Activated CD4-positive, alpha-beta T cell treated with anti-CD3 and anti-CD28 coated beads, Interleukin-2, Interleukin-6, amounts not matched to agents 100 ng/mL and 50 ng/mL, durations not matched to agents 16 hours and 8 hours (primary cell): Measurements from ENCODE around the gene TUBD1.
"Not testable (repeated sequence)": the region's sequence is repeated elsewhere in the genome, so short reads cannot be mapped to it uniquely, and the experiment has no call there.

Experiments used
- DNase-seq: peaks from one replicate; pipeline ENCODE4 v3.0.0-alpha.2; 2020

Gene TUBD1

DNA sequence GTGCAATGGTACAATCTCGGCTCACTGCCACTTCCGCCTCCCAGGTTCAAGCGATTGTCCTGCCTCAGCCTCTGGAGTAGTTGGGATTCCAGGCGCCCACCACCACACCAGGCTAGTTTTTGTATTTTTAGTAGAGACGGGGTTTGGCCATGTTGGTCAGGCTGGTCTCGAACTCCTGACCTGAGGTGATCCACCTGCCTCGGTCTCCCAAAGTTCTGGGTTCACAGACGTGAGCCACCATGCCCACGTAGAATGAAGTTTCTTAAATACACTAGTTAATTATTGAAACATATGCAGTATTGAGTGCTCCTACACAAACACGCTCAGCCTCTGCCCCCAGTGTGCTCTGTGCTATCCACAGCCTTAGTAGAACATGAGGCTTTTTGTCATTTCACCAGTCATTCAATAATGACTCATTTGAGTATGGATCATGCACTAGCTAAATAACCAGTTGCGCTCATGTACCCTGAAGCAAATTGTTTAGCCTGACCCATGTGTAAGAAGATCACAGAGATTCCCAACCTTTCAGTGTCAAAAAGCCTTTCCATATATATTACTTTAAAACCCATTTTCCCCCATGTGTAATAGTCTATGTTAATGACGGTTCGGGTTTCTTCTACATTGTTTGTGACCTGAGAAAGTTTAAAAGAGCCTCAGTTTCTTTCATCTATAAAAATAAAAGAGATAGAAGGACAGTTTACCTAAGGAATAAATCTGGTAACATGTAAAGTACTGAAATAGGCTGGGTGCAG lies 49.7 kb downstream of the TUBD1 start:
- peak; percentile 89 for DNase-seq

DNA sequence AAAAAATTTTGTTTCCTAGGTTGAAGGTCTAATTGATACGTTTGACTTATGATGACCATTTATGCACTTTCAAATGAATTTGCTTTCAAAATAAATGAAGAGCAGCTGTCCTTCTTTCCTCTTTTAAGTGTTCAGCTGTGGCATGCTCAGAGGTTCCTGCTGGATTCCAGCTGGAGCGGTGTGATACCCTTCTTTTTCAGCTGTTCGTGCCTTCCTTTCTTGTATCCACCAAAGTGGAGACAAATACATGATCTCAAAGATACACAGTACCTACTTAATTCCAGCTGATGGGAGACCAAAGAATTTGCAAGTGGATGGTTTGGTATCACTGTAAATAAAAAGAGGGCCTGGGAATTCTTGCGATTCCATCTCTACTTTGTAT lies 50.9 kb downstream of the TUBD1 start:
- not testable (repeated sequence) for DNase-seq

DNA sequence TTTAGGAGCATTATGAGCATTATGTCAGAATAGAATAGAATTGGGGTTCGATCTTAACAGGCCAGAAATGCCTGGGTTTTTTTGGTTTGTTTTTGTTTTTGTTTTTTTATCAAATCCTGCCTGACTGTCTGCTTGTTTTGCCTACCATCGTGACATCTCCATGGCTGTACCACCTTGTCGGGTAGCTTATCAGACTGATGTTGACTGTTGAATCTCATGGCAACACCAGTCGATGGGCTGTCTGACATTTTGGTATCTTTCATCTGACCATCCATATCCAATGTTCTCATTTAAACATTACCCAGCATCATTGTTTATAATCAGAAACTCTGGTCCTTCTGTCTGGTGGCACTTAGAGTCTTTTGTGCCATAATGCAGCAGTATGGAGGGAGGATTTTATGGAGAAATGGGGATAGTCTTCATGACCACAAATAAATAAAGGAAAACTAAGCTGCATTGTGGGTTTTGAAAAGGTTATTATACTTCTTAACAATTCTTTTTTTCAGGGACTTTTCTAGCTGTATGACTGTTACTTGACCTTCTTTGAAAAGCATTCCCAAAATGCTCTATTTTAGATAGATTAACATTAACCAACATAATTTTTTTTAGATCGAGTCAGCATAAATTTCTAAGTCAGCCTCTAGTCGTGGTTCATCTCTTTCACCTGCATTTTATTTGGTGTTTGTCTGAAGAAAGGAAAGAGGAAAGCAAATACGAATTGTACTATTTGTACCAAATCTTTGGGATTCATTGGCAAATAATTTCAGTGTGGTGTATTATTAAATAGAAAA lies 51.5 kb downstream of the TUBD1 start:
- peak; percentile 65 for DNase-seq

DNA sequence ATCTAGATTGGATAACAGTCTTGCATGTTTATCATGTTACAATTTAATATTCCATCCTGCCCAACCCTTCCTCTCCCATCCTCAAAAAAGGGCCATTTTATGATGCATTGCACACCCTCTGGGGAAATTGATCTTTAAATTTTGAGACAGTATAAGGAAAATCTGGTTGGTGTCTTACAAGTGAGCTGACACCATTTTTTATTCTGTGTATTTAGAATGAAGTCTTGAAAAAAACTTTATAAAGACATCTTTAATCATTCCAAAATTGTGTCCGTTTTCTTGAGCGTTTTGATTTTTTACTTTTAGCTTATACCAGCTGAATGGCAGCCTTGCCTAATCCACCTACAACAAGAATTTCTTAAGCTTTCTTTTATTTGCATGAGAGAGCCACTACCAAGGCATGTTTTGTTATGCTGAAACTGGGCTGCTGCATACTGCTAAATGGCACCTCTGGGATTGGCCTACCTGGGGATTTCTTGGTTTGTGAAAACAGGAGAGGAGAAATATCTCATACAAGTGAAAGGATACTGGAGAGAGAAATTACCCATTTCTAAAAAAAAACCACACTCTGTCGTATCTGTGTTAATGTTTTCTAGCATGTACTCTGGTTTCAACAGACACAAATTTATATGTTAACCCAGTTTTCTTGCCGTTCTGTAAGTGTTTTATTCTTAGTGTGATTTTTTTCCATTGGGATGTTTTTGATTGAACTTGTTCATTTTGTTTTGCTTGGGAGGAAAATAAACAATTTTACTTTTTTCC lies 52.2 kb downstream of the TUBD1 start:
- DNase-seq = peak; percentile 69

DNA sequence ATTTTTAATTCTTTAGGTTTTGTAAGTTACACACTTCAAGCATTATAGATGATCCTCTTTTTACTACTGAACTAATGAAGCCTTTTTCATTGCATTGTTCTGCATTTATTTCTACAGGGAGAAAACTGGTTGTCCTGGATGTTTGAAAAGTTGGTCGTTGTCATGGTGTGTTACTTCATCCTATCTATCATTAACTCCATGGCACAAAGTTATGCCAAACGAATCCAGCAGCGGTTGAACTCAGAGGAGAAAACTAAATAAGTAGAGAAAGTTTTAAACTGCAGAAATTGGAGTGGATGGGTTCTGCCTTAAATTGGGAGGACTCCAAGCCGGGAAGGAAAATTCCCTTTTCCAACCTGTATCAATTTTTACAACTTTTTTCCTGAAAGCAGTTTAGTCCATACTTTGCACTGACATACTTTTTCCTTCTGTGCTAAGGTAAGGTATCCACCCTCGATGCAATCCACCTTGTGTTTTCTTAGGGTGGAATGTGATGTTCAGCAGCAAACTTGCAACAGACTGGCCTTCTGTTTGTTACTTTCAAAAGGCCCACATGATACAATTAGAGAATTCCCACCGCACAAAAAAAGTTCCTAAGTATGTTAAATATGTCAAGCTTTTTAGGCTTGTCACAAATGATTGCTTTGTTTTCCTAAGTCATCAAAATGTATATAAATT lies 53.0 kb downstream of the TUBD1 start:
- peak; percentile 49 for DNase-seq

DNA sequence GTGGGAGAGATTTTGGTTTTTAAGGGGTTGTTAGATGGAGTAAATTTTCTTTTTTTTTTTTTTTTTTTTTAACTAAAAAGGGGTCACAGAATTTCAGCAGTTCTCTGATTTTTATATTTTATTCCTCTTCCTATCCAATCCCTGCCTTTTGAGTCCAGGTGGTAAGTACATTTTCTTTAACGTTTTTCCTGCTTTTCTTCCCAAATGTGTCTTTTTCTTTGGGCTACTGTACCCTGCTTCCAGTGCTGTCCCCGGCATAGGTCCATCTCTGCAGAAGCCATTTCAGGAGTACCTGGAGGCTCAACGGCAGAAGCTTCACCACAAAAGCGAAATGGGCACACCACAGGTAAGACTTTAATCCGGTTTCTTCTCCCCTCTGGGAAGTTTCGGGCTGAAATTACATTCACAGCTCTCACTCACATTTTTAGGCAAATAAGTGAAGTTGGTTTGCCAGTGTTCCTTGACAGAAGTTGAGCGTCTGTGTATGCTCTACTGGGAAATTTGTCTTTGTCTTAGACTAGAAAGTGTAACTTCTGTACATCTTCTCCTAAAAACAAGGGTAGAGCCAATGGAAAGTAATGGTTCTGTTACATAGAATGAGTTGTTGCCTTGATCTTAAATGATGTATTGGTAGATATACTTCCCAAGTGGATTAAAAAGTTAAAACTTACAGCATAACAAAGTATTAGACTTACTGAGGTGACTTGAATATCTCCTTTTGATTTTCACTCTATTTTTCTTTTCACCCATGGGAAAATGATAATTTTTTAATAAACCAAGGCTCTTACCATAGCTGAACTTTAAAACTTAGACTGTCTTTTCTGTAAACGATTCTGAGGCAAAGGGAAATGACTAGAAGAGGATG lies 54.5 kb downstream of the TUBD1 start:
- DNase-seq = peak; percentile 74

DNA sequence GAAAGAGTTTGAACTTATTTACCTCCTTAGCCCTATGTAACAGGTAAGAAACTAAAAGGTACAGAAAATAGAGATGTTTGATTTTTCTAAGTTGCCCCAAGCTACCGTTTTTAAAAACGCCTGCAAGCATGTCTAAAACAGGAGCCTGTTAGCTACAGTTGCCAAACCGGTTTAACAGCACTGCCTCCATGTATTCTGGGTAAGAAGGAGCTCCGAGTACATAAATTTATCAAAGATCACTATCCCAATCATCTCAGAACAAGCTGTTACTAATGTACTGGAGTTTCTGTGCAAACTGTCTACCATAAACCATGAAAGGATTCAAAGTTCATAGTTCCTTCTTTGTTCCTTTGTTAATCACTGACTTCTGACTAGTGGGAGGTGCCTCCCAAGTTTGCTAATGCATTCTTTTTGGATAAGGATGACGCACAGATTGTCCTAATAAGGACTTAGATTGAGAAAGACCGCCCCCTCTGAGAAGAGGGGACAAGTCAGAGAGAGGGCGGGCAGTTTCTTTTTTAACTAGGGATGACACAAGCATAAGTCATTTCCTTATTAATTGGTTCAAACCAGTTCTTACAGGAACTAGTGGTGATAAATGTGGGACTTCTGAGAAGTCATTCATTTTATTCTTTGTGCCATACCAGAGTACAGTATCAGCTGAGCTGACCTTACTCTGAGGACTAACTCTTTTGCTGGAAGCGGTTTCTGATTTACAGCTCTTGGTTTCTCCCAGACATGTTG lies 55.3 kb downstream of the TUBD1 start:
- DNase-seq = peak; percentile 96

DNA sequence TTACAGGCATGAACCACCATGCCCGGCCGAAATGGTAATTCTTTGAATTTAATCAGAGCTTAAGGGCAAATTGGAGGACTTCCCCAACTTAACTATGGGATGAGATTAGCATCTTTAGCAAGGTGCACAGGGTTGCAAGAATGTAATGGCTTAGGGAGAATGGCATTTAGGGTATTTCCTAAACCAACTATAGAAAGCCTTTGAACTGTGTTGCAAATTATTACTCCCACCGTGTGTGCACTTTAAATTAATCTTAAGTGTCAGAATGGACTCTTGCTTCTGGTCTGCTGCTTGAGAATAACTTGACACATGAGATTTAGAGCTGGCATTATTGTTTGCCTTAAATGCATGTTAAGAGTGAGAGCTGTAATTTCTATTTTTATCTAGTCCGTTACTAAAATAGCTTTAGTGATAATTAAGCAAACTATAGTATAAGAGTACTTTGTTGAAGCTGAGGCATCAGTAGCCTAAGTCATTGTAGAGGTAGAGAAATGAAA lies 59.8 kb downstream of the TUBD1 start:
- peak; percentile 53 for DNase-seq

DNA sequence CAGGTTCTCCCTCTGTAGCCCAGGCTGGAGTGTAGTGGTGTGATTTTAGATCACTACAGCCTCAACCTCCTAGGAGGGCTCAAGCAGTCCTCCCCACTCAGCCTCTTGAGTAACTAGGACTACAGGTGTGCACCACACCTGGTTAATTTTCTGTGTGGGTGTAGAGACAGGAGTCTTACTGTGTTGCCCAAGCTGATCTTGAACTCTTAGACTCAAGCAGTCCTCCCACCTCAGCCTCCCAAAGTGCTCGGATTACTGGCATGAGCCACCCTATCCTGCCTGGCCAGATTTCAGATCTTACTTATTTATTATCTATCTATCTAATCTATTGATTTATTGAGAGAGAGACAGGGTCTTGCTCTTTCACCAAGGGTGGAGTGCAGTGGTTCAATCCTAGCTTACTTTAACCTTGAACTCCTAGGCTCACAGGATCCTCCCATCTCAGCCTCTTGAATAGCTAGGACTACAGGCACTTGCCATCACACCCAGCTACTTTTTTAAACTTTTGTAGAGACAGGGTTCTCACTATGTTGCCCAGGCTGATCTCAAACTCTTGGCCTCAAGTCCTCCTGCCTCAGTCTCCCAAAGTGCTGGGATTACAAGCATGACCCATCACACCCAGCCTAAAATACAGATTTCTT lies 61.8 kb downstream of the TUBD1 start:
- DNase-seq = peak; percentile 54

DNA sequence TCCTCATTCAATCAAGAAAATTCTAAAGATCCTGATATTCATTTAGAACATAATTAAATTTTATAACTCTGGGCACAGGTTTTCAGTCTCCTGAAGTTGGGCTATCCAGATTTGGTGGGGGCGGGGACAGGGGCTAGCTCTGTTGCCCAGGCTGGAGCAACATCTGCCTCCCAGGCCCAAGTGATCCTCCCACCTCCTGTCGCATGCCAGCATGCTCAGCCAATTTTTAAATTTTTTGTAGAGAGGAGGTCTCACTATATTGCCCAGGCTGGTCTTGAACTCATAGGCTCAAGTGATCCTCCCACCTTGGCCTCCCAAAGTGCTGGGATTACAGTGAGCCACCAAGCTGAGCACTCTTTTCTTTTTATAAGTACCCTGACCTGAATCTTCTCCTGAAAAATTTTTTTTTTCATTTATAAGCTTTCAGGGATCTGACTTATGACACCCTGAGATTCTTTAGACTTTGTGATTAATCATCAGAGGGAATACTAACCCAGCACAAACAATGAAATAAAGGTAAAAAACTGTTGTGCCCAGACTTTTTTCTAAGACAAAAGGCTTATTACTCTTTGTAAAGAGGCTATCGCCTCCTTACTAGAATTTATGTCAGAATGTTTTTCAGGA lies 62.6 kb downstream of the TUBD1 start:
- peak; percentile 83 for DNase-seq

DNA sequence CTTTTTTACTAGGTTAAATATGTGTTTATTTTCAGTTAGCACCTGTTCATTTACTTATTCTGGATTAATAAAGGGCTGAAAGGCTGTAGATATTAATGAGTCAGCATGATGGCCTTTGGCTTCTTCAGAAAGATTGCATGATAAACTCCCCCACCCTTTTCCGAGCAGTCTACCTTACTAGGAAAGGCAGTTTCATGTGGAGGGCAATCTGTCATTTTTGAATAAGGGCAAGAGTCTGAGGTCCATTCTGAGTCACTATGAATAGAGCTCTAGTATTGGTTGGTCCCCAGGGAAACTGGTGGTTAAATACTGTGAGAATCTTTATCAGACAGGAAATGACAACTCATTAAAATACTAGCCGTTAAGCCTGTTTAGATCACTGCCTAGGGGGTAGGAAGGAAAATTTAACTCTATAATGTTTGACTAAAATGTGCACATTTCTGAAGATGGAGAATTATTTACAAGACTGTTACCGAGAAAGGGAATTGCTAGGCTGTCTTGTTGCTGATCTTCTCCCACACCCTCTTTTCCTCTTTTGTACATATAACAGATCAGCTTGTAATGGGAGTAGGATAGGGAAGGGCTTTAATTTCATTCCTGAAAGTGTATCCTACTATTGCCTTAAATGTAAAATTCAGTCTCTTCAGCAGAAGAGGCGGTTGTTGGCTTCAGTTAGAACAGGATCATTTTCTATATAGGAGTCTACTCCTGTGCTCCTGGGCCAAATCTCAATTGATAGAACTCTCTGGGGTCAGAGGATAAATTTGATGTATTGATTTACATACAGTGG lies 63.3 kb downstream of the TUBD1 start:
- DNase-seq = peak; percentile 96

DNA sequence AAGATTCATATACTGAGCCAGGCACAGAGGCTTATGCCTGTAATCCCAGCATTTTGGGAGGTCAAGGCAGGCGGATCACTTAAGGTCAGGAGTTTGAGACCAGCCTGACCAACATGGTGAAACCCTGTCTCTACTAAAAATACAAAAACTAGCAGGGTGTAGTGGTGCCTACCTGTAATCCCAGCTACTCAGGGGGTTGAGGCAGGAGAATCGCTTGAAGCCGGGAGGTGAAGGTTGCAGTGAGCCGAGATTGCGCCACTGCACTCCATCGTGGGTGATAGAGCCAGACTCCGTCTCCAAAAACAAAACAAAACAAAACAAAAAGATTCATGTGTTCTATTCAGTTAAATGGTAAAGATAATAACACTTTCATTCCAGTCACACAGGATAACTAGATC lies 63.9 kb downstream of the TUBD1 start:
- DNase-seq = peak; percentile 68

DNA sequence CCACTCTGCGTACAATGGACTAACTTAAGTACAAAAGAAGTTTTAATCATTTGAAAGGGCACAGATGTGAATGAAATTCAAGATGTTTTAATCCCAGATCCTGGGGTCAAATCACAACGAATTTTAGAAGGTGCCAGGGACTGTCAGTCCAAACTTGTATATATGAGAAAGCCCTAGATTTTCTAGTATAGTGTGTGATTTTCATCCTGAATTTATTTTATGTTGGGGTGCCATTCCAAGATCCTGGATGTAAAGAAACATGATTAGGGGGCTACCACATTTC lies 64.3 kb downstream of the TUBD1 start:
- no peak for DNase-seq

DNA sequence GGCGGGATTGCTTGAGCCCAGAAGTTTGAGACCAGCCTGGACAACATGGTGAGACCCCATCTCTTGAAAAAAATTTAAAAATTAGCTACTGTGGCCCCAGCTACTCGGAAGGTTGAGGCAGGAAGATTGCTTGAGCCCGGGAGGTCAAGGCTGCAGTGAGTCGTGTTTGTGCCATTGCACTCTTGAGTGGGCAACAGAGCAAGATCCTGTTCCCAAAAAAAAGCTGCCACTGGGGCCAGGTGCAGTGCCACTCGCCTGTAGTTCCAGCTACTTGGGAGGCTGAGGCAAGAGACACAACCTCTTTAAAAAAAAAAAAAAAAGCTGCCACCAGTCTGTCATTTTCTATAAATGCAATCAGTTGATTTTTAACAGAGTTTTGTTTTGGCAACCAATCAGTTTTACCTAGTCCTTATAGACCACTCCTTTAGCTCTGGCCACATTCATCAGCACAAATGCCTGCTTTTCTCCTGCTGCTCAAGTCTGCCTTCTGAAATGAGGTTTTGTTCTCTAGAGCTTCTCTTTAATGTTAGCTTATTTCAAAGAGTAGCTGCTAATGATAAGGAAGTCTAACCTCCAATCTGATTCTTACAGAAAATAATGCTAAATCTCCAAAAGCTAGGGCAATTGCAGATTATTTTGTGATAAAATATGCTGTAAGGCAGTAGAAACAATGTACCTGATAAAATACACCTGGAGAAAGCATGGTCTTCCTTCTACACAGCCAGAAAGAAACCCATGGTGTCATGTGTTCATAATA lies 64.8 kb downstream of the TUBD1 start:
- peak; percentile 69 for DNase-seq

DNA sequence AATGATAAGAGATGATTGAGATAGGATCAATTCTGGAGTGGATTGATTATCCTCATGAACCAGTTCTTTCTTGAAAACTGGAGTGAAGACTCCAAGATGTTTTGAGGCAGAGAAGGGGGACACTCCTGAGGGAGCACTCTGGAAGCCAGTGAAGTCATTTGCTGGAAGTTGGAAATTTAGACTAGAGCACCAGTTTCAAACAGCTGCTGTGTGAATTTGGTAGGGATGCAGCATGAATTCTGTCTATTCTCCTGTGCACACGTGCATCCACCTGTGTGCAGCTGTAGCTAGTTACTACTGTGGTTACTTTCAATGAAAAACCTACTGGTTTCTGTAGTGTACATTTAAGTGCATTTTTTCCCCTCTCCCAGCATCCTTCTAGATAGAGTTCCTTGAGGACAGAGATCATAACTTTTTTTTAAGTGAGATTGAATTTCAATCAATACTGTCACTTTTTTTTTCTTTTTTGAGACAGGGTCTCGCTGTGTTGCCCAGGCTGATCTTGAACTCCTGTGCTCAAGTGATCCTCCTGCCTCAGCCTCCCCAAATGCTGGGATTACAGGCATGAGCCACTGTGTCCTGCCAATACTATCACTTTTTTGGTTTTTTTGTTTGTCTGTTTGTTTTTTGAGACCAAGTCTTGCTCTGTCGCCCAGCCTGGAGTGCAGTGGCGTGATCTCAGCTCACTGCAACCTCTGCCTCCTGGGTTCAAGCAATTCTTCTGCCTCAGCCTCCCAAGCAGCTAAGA lies 65.9 kb downstream of the TUBD1 start:
- peak; percentile 32 for DNase-seq

DNA sequence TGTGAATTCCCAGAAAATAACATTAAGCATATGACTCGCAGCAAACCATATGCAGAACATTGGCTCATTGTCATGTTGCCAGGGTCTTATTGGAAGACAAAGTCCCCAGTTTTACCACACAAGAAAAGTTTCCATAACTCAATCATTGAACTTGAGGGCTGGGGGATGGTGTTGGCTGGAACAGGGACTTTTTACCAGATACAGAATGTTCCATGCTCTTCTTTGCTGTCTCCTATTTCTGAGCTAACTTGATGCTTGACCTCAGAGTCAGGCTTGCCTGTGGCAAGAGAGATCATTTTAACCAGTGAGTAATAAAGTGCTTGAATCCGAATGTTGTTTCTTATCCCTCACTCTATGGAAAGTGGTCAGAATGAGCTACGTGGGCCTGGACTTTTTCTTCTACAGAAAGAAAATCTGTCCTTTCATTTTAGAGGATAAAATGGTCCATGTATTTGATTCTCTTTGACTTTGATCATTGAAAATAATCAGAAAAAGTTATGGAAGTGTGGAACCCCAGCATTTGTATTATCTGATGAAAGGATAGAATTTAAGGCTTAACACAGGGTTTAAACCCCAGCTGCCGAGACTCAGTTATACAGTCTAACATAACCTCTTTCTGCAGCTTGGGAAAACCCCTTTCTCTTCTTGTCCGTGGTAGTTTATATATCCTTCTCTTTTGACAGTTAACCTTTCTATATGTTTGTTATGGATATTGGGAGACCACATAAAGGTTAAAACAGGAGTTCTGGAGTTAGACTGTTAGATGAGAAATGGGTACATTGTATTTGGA lies 67.0 kb downstream of the TUBD1 start:
- DNase-seq = peak; percentile 71

DNA sequence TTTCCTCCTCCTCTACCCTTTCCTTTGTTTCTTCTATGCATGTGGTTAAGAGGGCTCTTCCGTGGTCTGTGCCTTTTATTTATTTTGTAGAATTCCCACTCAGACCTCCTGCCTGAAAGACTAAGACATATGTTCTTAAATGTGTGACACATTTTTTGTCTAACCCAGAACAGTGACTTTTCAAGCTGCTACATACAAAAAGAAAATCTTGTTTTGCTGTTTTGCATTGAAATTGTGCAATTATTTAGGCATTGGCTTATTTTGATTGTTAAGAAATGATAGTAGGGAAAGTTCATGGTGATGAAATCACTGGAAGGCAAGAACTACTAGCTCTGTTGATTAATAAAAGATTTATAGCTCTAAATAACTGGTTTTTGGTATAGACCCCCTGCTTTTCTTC lies 76.8 kb downstream of the TUBD1 start:
- no peak for DNase-seq
